HG03135 (cell line): ENCODE measurements around the gene DOK4.
A peak's percentile ranks its signal among the peaks of the same experiment; 100 is the strongest.

Experiments
- ATAC-seq: cut with Tn5 transposase; IDR thresholded peaks from one replicate; pipeline ENCODE4 v1.9.1; 2021; ENCODE audit warnings: mild to moderate bottlenecking, moderate library complexity; ENCODE audit not compliant: unreplicated experiment

DOK4 gene

GRCh38 chr16:57485916-57486857 is at the start of gene DOK4:
DOK4 (minus strand) TSS chr16:57486493; CDS start chr16:57479507, 6,986 bp downstream.
- ATAC-seq: peak; percentile 86

GRCh38 chr16:57535680-57536305 is 49.5 kb upstream of the DOK4 start:
- peak; percentile 65 for ATAC-seq

DNA sequence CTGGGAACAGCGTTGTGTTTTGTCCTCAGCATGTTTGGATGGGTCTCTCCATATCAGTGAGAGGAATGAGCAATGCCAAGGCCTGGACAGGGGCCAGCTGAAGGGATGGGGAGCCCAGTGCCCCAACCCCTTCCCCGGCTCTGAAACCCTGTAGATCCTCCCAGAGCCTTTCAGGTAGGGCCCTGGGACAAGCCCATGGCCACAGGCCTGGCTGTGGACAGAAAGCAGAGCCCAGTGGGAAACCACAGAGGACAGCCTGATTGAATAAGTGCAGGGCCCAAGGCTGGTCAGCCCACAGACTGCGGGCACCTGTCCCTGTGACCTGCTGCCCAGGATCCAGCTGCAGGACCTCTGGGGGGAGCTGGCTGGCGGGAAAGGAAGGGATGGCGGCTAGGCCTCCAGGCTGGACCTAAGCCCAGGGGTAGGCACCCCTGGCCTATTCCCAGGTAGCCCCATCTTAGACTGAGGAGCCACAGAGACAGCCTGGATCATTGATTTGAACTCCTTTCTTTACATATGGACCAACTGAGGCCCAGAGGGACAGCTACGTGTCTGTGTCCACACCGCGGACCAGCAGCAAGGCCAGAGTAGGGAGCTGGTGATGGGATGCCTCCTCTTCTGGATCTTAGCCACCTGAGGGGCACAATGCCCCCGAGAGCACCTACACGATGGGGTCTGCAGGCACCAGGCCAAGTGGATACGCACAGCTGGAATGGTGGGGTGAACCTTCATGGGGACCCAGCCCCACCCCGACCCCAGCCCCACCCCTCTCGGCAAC is 48.8 kb upstream of the DOK4 start:
- ATAC-seq: no peak

DNA sequence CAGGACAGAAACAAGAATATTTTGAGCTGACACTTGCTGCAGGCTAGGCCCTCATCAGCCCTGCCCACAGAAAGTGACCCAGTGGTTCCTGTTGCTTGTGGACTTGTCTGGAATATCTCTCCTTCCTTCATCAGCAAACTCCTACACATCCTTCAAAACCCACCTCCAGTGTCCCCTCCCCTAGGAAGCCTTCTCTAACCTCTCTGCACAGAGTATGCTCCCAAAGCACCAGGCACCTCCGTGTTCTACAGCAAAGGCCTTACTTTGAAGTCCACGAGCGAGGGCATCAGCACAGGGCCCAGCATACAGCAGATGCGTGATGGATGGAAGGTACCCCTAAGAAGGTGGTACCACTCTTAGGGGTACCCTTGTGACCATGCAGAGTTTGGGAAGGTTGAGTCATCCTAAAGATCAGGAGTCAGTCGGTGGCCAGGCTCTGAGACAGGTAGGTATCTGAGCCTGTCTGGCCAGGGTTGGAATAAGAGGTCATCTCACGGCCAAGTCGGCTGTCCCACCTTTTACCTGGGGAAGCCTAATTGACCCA is 48.1 kb upstream of the DOK4 start:
- ATAC-seq: no peak

DNA sequence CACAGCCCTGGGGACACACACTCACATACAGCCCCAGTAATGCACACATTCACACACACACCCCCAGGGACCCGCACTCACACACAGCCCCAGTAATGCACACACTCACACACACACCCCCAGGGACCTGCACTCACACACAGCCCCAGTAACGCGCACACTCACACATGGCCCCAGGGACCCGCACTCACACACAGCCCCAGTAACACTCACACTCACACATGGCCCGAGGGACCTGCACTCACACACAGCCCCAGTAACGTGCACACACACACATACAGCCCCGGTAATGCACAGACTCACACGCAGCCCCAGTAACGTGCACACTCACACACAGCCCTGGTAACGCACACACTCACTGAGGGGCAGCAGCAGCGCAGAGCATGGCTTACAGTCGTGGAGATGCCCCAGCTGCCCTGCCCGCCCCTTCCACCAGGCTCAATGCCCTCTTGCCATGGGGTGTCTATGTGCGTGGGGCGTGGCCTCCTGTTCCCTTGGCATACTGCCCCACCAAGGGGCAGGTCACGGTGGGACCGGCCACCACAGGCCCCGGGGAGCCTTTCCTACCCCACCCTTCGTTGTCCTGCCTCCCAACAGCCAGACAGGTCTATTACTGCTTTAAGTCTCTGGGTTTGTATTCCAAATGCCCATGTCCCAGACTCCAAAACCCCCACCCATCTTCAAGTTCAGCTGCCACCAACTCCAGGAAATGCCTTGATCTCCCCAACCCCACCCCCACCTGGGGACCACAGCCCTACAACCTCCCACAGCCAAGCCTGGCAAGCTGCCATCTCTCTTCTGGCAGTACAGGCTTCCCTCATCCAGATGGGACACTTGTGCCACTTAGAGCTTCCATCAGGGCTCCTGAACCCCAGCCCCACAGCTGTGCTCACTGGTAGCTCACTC is 47.4 kb upstream of the DOK4 start:
- no peak for ATAC-seq

DNA sequence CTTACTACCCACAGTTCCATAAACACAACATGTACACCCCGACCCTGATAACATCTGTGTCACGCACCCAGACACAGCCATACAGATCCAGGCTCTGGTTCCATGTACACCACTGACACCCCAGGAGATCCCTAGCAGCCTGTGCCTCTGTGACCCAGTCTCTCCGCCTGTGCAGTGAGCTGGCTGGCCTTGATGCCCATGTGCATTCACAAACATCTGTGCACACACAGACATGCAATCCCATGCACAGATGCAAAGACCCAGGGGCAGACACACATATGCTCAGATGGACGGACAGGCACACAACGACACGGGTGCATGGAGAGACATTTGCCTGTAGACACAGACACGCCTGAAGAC is 46.0 kb upstream of the DOK4 start:
- no peak for ATAC-seq

GRCh38 chr16:57531635-57532265 is 45.5 kb upstream of the DOK4 start:
- ATAC-seq: no peak

DNA sequence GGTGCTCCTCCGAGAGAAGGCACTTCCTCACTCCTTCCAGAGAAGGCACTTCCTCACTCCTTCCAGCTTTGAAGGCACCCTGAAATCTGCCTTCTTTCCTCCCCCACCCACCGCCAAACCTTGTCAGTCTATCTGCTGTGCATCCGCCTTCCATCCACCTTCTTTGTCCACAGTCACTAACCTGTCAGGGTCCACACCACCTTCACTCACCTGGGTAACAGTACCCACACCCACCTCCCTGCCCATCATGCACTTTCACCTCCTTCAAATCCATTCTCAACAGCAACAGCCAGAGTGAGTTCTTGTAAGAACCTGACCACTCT is 44.9 kb upstream of the DOK4 start:
- ATAC-seq: no peak

GRCh38 chr16:57530522-57531252 is 44.4 kb upstream of the DOK4 start:
- no peak for ATAC-seq

DNA sequence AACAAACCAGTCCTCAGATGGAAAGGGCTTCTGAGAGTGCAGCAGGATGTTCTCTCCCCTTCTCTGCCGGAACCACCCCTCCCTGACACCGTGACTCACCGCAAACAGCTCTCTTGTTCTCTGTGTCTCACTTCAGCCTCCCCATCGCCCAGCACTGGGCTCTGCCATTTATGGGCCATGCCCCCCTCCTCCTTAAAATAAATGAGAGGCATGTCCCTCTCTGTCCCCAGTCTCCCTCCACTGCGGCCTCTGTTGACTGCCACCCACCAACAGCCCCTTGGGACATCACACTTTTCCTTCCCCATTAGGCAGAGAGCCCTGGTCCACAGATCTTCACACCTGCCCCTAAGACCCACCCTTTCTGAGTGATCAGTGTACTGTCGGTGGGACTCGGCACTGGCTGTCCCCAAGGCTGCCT is 43.8 kb upstream of the DOK4 start:
- ATAC-seq: peak; percentile 66

DNA sequence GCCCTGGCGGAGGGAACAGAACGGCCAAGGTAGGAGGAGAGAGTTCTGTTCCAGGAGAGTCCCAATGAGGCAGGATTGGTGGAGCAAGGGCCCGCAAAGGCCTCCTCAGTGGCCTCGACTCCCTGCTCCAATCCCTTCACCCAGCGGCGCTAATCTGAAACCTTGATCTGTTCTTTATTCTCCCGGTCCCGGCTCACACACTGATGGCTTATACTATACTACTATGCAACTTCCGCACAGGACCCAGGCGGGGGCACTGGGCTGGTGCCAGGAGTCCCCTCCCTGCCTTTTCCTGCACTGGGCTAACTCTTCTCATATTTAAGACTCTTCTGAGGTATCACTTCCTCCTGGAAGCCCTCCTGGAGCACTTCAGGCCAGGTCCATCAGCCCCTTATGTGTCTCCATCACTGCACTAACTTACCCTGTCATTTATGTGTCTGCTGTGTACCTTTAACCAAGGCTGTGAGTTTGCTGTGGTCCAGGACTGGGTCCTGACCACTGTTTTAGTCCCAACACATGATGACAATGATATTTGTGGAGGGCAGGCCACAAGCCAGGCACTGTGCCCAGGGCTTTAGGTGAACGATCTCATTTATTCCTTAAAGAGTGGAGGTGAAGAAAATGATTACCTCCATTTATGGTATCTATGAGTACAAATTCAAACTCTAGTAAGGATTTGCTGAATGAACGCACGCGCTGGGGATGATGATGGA is 43.3 kb upstream of the DOK4 start:
- no peak for ATAC-seq

DNA sequence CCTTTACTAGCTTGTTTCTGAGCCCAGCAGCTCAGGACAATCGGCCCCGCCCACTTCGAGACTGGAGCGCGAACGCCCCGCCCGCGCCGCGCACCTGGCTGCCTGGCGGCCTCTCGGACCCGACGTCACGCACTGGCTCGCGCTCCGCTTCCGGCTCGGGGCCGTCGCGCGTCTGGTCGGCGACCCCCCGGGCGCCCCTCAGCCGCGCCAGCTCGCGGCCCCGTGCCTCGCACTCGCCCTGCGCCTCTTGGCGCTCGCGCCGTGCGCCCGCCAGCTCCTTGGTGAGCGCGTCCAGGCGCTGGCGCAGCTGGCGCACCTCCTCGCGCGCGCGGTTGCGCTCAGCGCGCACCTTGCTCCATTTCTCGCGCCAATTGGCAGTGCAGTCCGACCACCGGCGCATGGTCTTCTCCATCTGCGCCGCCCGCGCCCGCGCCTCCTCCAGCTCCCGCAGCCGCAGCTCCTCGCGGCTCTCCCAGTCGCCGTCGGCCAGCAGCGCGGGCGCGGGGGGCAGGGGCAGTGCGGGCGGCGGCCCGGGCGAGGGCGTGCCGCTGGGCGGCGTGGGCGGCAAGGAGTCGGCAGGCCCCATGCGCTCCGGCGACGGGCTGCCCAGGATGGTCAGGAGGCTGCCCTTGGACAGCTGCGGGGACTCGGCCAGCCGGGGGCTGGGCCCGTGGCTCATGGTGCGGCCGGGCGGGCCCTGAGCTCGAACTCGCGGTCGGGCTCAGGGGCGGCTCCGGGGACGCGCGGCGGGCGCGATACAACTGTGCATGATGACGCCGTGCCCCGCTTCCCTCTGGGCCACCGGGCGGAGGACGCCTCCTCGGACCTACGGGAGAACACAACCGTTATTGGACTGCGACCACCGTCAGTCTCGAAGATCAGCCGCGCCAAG is 42.5 kb upstream of the DOK4 start:
- no peak for ATAC-seq

DNA sequence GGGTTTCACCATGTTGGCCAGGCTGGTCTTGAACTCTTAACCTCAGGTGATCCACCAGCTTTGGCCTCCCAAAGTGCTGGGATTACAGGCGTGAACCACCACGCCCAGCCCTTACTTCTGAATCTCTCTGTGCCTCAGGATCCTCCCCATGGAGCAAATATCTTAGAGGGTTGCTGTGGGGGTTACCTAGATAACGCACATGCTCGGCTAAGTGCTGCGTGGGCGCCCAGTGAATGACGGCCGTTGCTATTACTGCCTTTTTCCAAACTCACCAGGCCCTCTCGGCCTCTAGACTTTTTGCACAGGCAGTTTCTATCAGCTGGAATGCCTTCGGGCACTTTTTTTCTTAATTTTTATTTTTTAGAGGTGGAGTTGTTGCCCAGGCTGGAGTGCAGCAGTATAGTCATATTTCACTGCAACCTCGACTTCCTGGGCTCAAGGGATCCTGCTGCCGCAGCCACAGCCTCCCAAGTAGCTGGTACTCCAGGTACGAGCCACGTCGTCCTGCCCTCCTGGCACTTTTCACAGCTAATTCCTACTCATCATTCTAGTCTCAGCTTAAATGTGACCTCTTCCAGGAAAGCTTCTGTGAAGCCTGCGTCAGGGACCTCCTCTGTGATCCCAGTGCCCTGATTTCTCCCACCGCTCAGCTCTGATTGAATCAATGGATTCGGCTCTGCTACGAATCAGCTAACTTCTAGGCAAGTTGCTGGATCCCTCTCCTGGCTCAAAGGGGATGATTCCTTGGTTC is 41.5 kb upstream of the DOK4 start:
- ATAC-seq: no peak

DNA sequence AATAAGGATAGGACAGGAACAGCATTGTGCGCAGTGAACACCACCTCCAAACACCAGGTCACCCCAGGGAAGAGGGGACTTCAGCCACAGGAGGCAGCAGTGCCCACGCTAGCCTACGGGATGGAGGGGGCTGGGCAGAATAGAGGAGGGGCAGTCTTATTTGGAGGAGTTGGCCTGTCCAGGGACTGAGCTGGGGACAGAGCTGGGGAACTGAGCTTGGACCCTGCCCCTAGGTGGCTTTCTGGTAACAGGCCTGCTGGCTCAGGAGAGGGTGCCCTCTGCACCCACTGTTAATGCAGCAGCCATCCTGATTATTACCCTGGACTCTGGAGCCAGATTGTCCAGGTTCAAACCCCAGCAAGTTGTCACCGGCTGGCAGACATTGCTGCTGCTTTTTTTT is 40.7 kb upstream of the DOK4 start:
- no peak for ATAC-seq

DNA sequence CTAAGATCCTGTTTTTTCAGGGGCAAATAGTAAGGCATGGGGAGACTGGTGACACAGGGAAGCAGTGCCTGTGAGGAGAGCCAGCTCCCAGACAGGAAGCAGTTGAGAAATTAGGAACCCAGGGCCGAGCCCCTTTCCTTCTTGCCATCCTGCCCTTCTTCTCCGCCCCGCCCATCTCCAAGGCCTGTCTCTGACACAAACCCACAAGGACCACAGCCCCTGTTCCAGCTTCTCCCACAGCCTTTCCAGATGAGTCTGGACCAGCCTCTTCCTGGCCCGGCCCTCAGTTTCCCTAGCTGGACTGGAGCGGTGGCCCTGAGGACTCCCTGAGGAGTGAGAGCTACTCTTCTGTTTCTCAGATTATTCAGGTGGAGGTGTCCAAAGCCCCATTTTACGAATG is 40.2 kb upstream of the DOK4 start:
- ATAC-seq: no peak

- no peak for ATAC-seq
Measured at GRCh38 chr16:57525761-57526160, 39.5 kb upstream of the DOK4 start.

GRCh38 chr16:57522960-57523359 is 36.7 kb upstream of the DOK4 start:
- ATAC-seq: no peak
